Endothelial cell of umbilical vein (primary cell): ENCODE measurements around the gene FGFR3. TPM values are rescaled to one million over a fixed set of nuclear protein-coding genes. Genes with fewer than 3 reads are reported as not detected.

ENCODE experiments used
- BruUV-seq: library from RNA; stranded (reverse); fragments of 400-500 nt; replicated peaks from 2 replicates; lab custom pipeline; 2021; lab: Mats Ljungman, UMichigan
- CTCF ChIA-PET: fragments of 300-600, 350-600 bp; sonication (Branson Sonifier 250); formaldehyde crosslinking; loops from one replicate; lab custom pipeline; 2021; ENCODE audit warnings: antibody characterized with exemption, inconsistent platforms; lab: Charles Lee
- POLR2A ChIA-PET: fragments of 300-600, 350-600 bp; sonication (Branson Sonifier 250); formaldehyde crosslinking; loops from one replicate; lab custom pipeline; 2021; ENCODE audit warnings: antibody characterized with exemption, inconsistent platforms; lab: Charles Lee
- DNase-seq: peaks from one replicate; pipeline ENCODE4 v3.0.0-alpha.2; 2011; ENCODE audit warnings: low read depth, low spot score
- FAIRE-seq: peaks from 2 replicates; lab custom pipeline; 2011; peaks lifted over from hg19 to GRCh38; lab: Jason Lieb, UNC
- H2AFZ ChIP-seq: 2 replicates; pipeline ENCODE4 v1.6.0; 2012; ENCODE audit warnings: low read depth, low read length, control low read depth, inconsistent platforms
- H3K27ac ChIP-seq: 2 replicates; pipeline ENCODE4 v1.5.1; 2011; ENCODE audit warnings: low read depth, mild to moderate bottlenecking, control low read depth, low read length, moderate library complexity; ENCODE audit not compliant: insufficient read depth
- H3K27me3 ChIP-seq, 2 experiments: 2 replicates each; pipeline versions ENCODE4 v1.6.0 to v1.6.1; 2011; ENCODE audit warnings: low read length in 2 of 2, mixed read lengths in 1 of 2; ENCODE audit not compliant: control insufficient read depth in 2 of 2, insufficient read depth in 2 of 2
- H3K36me3 ChIP-seq, 2 experiments: 2 replicates in 1 of 2; 3 replicates in 1 of 2; pipeline ENCODE4 v1.5.1; 2011; ENCODE audit warnings: low read length in 2 of 2, mild to moderate bottlenecking in 1 of 2, moderate library complexity in 1 of 2; ENCODE audit not compliant: control insufficient read depth in 2 of 2, insufficient read depth in 2 of 2; ENCODE audit errors: extremely low read depth in 1 of 2
- H3K4me1 ChIP-seq: 3 replicates; pipeline ENCODE4 v1.5.1; 2011; ENCODE audit warnings: mild to moderate bottlenecking, low read length; ENCODE audit not compliant: control insufficient read depth, insufficient read depth; ENCODE audit errors: extremely low read depth
- H3K4me2 ChIP-seq: 2 replicates; pipeline ENCODE4 v1.6.1; 2011; ENCODE audit warnings: low read length, control low read depth, mixed read lengths; ENCODE audit not compliant: insufficient read depth
- H3K4me3 ChIP-seq, 3 experiments: fragments of 200-600 bp in 1 of 3; sonication (generic), shearing (Covaris generic) in 1 of 3; replicated peaks in 1 of 3; 2 replicates each; pipeline ENCODE4 v1.5.1; 2011 to 2016; ENCODE audit warnings: control low read depth in 3 of 3, low read length in 3 of 3, mild to moderate bottlenecking in 2 of 3, inconsistent platforms in 1 of 3, low read depth in 1 of 3, moderate library complexity in 1 of 3; ENCODE audit not compliant: insufficient read depth in 1 of 3
- H3K79me2 ChIP-seq: 2 replicates; pipeline ENCODE4 v1.6.0; 2012; ENCODE audit warnings: low read length, inconsistent platforms; ENCODE audit not compliant: control insufficient read depth, insufficient read depth
- H3K9ac ChIP-seq: replicated peaks from 2 replicates; pipeline ENCODE3; 2011; ENCODE audit warnings: low read length, control low read depth; ENCODE audit not compliant: insufficient read depth; ENCODE audit errors: extremely low read depth
- H3K9me1 ChIP-seq: replicated peaks from 3 replicates; pipeline ENCODE4 v1.6.0; 2011; ENCODE audit warnings: mild to moderate bottlenecking, low read length; ENCODE audit not compliant: control insufficient read depth, insufficient read depth; ENCODE audit errors: extremely low read depth
- H3K9me3 ChIP-seq: replicated peaks from 2 replicates; pipeline ENCODE4 v1.5.1; 2012; ENCODE audit warnings: low read length, inconsistent platforms; ENCODE audit not compliant: control insufficient read depth, insufficient read depth
- H4K20me1 ChIP-seq: replicated peaks from 2 replicates; pipeline ENCODE3; 2011; ENCODE audit warnings: mild to moderate bottlenecking, low read length; ENCODE audit not compliant: control insufficient read depth, insufficient read depth; ENCODE audit errors: extremely low read depth
- CTCF ChIP-seq, 2 donors: IDR thresholded peaks; 1 replicate in 1 of 2; 2 replicates in 1 of 2; pipeline ENCODE4 v1.5.1; 2011; ENCODE audit warnings: low read length in 2 of 2, mild to moderate bottlenecking in 2 of 2, moderate library complexity in 2 of 2, control low read depth in 1 of 2, inconsistent platforms in 1 of 2, low read depth in 1 of 2; ENCODE audit not compliant: insufficient read depth in 1 of 2; ENCODE audit errors: extremely low read depth in 1 of 2
- EZH2 ChIP-seq: IDR thresholded peaks from 2 replicates; pipeline ENCODE4 v1.6.1; 2012; ENCODE audit warnings: borderline replicate concordance, low read depth, mild to moderate bottlenecking, moderate library complexity, low read length, inconsistent platforms; ENCODE audit not compliant: severe bottlenecking
- JUN ChIP-seq: IDR thresholded peaks from 2 replicates; pipeline ENCODE4 v1.6.1; 2011; ENCODE audit warnings: borderline replicate concordance, low read depth; ENCODE audit not compliant: insufficient read length, insufficient read depth
- MAX ChIP-seq: IDR thresholded peaks from 2 replicates; pipeline ENCODE4 v1.6.1; 2011; ENCODE audit not compliant: insufficient read depth, insufficient read length
- POLR2AphosphoS5 ChIP-seq: IDR thresholded peaks from 2 replicates; pipeline ENCODE4 v1.6.1; 2012; ENCODE audit warnings: low read depth, mild to moderate bottlenecking, control low read depth, low read length, moderate library complexity; ENCODE audit not compliant: insufficient read depth
- dilution Hi-C: fragments of 300-500 bp; cut with MboI; formaldehyde crosslinking; loops from one replicate; pipeline ENCODE4 v1.15.0; 2019; ENCODE audit warnings: low sequenced_read_pairs; ENCODE audit not compliant: extremely low pct_ligation_motif_present
- intact Hi-C: fragments of 100-400 bp; cut with micrococcal nuclease; formaldehyde crosslinking; loops from one replicate; pipeline ENCODE4 v1.10.0; 2022
- polyA plus RNA-seq, 4 experiments: library from polyadenylated mRNA; depleted of rRNA in 3 of 4; stranded (reverse) in 3 of 4; unstranded in 1 of 4; fragments of >200 nt; gene quantifications; 2 replicates each; pipeline versions ENCODE4 v1.2.1 to v1.2.3, GENCODE V29; 2011 to 2012; ENCODE audit warnings: missing spikeins in 1 of 4
- total RNA-seq: library from RNA; stranded (reverse); gene quantifications from 2 replicates; pipeline ENCODE4 v1.2.3, GENCODE V29; 2021

FGFR3 gene
- total and polyA plus RNA-seq, 2 donors (not counting 3 experiments of a cell fraction or from before 2014, with no cell fraction given), result 0.73 to 1.2 TPM

GRCh38 chr4:1813231-1813630 is 20.1 kb downstream of the FGFR3 start:
- no peaks in the 10 kb centered on the region for H4K20me1 ChIP-seq
- TF ChIP-seq EZH2 (no peak), CTCF (IDR thresholded peaks at IDR 0.05; ENCODE audit: extremely low read depth in 1 of 2, insufficient read depth in 1 of 2, low read depth in 1 of 2, low read length in 2 of 2) (no peak)
- no peaks in the 10 kb centered on the region for H3K9me1 ChIP-seq
- H3K27ac ChIP-seq, result no peak overlapping the region
- H3K27me3 ChIP-seq, result no peaks in the 10 kb centered on the region
- H3K4me2 ChIP-seq, result no peak overlapping the region
- ChIA-PET CTCF (interaction anchor here (9.5 kb wide), 1 partner anchor 67 kb away, joined by 198 read pairs; no protein-coding TSS in a partner anchor), POLR2A (no interaction called here)
- DNase-seq, result no peak
- no TSS peak for BruUV-seq
- no peak overlapping the region for H2AFZ ChIP-seq
- H3K79me2 ChIP-seq, result no peaks in the 10 kb centered on the region
- FAIRE-seq, result no peak
- intact Hi-C loops (loop anchor here (5.0 kb wide), 1 partner anchor 99 kb away; no protein-coding TSS in a partner anchor), dilution Hi-C loops (no loop called here)
- H3K9ac ChIP-seq, result no peak overlapping the region
- H3K4me1 ChIP-seq, result no peaks in the 10 kb centered on the region
- H3K9me3 ChIP-seq, result no peaks in the 10 kb centered on the region
- H3K36me3 ChIP-seq, result peaks cover 3 to 29% of the 10 kb centered on the region in 2 experiments
- no peak overlapping the region for H3K4me3 ChIP-seq

- intact Hi-C loops (loop anchor here (5.0 kb wide), 1 partner anchor 98 kb away; no protein-coding TSS in a partner anchor), dilution Hi-C loops (no loop called here)
- H3K9ac ChIP-seq, result no peak overlapping the region
- H3K4me3 ChIP-seq, result no peak overlapping the region
- DNase-seq (no peak), FAIRE-seq (no peak)
- no peak overlapping the region for H3K27ac ChIP-seq
- H3K36me3 ChIP-seq, result peaks cover 3 to 29% of the 10 kb centered on the region in 2 experiments
- POLR2A ChIA-PET, result no interaction called here
- CTCF ChIA-PET, result interaction anchor here (9.5 kb wide), 1 partner anchor 67 kb away, joined by 198 read pairs; no protein-coding TSS in a partner anchor
- no peaks in the 10 kb centered on the region for H3K9me3 ChIP-seq
- TF ChIP-seq POLR2AphosphoS5, result no peak
- TF ChIP-seq EZH2, result no peak
- TF ChIP-seq JUN, result no peak
- no peak for TF ChIP-seq MAX
- H2AFZ ChIP-seq, result no peak overlapping the region
- H3K4me2 ChIP-seq, result no peak overlapping the region
- no peaks in the 10 kb centered on the region for H4K20me1 ChIP-seq
- no peaks in the 10 kb centered on the region for H3K4me1 ChIP-seq
- H3K9me1 ChIP-seq, result no peaks in the 10 kb centered on the region
- no peaks in the 10 kb centered on the region for H3K79me2 ChIP-seq
- BruUV-seq, result no TSS peak
- H3K27me3 ChIP-seq, result no peaks in the 10 kb centered on the region
Observed at GRCh38 chr4:1813915-1814314, 20.8 kb downstream of the FGFR3 start.
